Measurements from ENCODE around the gene C14orf180.

Gene C14orf180

DNA sequence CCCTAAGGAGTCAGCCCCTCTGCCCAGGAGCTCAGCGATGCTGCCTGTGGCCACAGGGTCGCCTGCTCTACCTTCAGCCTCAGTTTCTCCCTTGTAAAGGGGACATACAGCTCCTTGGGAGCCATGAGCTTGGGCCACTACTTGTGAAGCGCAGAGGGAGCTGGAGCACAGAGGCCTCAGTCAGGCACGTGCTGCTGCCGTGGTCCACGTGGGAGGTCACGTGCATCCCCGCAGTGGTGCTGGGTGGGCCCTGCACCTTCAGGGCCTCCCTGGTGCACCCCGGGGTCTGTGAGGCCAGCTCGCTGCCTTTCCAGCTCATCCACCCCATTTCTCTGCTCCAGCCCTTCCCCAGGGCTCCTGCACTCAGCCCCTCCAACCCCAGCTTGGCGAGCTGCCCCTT is 10.9 kb upstream of the C14orf180 start:
- H3K36me3 ChIP-seq (ENCODE audit: control insufficient read depth, insufficient read depth, low read length): no peaks in the 10 kb centered on the region
- H3K9ac ChIP-seq (ENCODE audit: low read length): no peak overlapping the region
- no peaks in the 10 kb centered on the region for H3K9me3 ChIP-seq (ENCODE audit: control insufficient read depth, low read length)
- peaks cover 6% of the 10 kb centered on the region for H3K4me1 ChIP-seq (ENCODE audit: control insufficient read depth, insufficient read depth, low read length)
- H3K27me3 ChIP-seq (ENCODE audit: control insufficient read depth, insufficient read depth, low read length): peaks cover 43% of the 10 kb centered on the region
- H3K4me3 ChIP-seq (ENCODE audit: low read length): no peak overlapping the region

DNA sequence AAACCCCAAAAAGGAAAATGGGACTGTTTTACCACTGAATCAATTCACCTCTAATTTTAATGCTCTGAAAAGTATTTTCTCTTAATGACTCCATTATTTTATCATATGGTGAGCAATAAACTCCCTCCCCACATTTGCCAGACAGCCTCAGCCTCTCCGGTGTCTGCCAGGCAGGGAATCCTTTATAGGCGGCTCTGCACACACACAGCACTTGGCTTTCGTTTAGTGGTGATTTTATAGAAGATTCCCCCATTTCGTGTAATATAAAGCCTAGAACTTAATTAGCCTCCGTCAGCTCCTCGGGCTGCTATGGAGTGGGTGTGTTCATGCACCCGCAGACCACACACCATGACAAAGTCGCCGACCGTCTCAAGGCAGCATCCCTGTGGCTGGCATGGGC is 10.1 kb upstream of the C14orf180 start:
- Histone ChIP-seq H3K27me3 (ENCODE audit: control insufficient read depth, insufficient read depth, low read length) (peaks cover 35% of the 10 kb centered on the region), H3K4me3 (ENCODE audit: low read length) (no peak overlapping the region), H3K4me1 (ENCODE audit: control insufficient read depth, insufficient read depth, low read length) (no peaks in the 10 kb centered on the region), H3K36me3 (ENCODE audit: control insufficient read depth, insufficient read depth, low read length) (no peaks in the 10 kb centered on the region), H3K9me3 (ENCODE audit: control insufficient read depth, low read length) (no peaks in the 10 kb centered on the region), H3K9ac (ENCODE audit: low read length) (no peak overlapping the region)

DNA sequence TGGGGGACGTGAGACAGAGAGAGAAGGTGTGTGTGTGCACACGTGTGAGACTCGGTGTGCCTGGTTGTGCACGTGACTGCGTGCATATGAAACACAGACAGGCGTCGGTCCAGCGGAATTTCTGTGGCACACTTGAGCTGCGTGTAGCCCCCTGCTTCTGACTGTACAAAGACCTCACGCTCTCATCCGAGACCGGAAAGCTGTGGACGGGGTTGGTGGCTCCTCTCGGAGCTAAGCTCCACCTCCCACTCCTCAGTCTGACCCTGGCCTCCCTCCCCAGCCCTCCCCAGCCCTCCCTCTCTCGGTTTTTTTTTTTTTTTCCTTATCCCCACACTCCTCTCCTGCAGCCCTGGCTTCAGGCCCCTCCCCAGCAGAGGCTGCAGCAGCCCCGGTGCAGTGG is 8.3 kb upstream of the C14orf180 start:
- H3K4me3 ChIP-seq (ENCODE audit: low read length): no peak overlapping the region
- H3K36me3 ChIP-seq (ENCODE audit: control insufficient read depth, insufficient read depth, low read length): no peaks in the 10 kb centered on the region
- H3K4me1 ChIP-seq (ENCODE audit: control insufficient read depth, insufficient read depth, low read length): peaks cover under 1% of the 10 kb centered on the region
- peaks cover 21% of the 10 kb centered on the region for H3K27me3 ChIP-seq (ENCODE audit: control insufficient read depth, insufficient read depth, low read length)
- H3K9me3 ChIP-seq (ENCODE audit: control insufficient read depth, low read length): no peaks in the 10 kb centered on the region
- H3K9ac ChIP-seq (ENCODE audit: low read length): no peak overlapping the region

DNA sequence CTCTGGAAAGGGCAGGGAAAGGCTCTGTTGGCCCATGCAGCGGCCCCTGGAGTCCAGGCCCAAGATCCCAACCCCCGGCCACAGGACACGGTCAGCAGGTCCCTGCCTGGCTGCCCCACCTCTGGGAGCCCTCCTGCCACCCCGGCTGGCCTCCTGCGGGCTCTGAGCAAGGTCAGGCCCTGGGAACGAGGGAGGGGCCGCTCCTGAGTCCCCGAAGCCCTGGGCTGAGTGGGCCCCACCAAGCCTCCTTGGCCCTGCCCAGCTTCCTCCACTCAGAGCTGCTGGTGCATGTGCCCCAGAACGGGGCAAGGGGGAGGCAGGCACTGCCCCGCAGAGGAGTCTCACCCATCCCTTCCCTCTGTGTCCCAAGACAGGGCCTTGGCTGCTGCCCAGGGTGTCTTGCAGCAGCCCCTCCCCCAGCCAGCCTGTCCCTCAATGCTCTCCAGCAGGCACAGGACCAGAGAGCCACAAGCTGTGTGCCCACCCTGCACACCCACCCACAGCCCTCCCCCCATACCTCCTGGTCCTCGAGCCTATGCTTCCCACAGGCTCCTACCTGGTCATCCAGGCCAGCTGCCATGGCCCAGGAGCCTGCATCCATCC is 7.4 kb upstream of the C14orf180 start:
- Histone ChIP-seq H3K27me3 (ENCODE audit: control insufficient read depth, insufficient read depth, low read length) (peaks cover 16% of the 10 kb centered on the region), H3K36me3 (ENCODE audit: control insufficient read depth, insufficient read depth, low read length) (no peaks in the 10 kb centered on the region), H3K4me3 (ENCODE audit: low read length) (no peak overlapping the region), H3K4me1 (ENCODE audit: control insufficient read depth, insufficient read depth, low read length) (peaks cover 10% of the 10 kb centered on the region), H3K9ac (ENCODE audit: low read length) (no peak overlapping the region), H3K9me3 (ENCODE audit: control insufficient read depth, low read length) (no peaks in the 10 kb centered on the region)

DNA sequence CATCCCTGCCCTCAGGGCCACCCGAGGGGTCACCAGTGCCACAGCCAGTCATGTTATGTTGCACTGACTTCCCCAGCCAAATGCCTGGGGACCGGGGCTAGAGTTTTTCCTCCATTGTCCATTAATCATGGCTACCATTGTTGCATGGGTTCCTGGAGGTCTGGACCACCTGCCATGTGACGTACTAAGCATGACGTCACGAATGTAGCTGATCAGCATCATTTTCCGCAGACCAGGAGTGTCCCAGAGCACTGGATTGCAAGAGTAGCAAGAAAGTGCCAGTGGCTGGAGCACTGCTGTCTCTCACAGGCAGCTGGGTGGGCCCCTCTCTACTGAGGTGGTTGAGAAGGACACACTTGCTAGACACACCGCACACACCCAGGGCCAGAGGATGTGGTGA is 6.9 kb upstream of the C14orf180 start:
- H3K27me3 ChIP-seq (ENCODE audit: control insufficient read depth, insufficient read depth, low read length): peaks cover 18% of the 10 kb centered on the region

DNA sequence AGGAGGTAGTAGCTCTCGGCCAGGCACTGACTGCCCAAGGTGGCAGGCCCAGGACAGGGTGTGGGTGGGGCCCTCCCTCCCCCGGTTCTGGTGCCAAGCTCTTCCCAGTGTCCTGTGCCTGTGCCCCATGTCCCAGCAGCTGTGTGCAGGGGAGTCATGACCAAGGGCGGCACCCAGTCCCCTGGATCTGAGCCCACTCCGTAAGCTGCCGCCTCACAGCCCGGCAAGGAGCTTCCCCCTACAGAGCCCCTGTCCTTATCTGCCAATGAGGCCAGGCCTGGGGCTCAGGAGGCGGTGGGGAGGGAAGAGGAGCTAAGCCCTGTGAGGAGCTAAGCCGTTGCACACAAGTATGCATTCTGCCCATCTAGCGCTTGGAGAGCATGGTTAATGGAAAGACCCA is 5.6 kb upstream of the C14orf180 start:
- Histone ChIP-seq H3K4me3 (ENCODE audit: low read length) (no peak overlapping the region), H3K27me3 (ENCODE audit: control insufficient read depth, insufficient read depth, low read length) (peaks cover 30% of the 10 kb centered on the region), H3K36me3 (ENCODE audit: control insufficient read depth, insufficient read depth, low read length) (no peaks in the 10 kb centered on the region), H3K9ac (ENCODE audit: low read length) (no peak overlapping the region), H3K4me1 (ENCODE audit: control insufficient read depth, insufficient read depth, low read length) (peaks cover 25% of the 10 kb centered on the region), H3K9me3 (ENCODE audit: control insufficient read depth, low read length) (no peaks in the 10 kb centered on the region)

More for the DNA sequence above, 6.9 kb upstream of the C14orf180 start:
- H3K9ac ChIP-seq (ENCODE audit: low read length): no peak overlapping the region
- no peaks in the 10 kb centered on the region for H3K36me3 ChIP-seq (ENCODE audit: control insufficient read depth, insufficient read depth, low read length)
- peaks cover 15% of the 10 kb centered on the region for H3K4me1 ChIP-seq (ENCODE audit: control insufficient read depth, insufficient read depth, low read length)
- no peaks in the 10 kb centered on the region for H3K9me3 ChIP-seq (ENCODE audit: control insufficient read depth, low read length)
- no peak overlapping the region for H3K4me3 ChIP-seq (ENCODE audit: low read length)

DNA sequence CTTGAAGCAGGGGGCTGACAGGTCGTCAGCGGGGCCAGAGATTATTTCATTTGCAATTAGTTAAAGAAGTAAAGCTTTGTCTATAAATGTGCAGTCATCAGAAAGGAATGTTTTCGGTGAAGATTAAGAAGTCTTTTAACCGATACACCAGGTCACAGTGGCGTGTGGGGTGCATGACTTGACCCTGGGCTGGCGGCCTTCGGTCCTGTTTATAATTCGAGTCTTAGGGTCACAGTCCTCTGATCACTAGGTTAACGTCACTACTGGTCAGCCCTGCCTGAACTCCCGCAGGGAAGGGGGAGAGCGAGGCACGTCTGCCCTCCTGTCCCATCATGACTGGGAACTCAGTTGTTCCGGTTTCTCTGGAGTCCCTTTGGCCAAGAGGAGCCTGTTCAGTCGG is 5.0 kb upstream of the C14orf180 start:
- no peak overlapping the region for H3K9ac ChIP-seq (ENCODE audit: low read length)
- no peaks in the 10 kb centered on the region for H3K36me3 ChIP-seq (ENCODE audit: control insufficient read depth, insufficient read depth, low read length)
- no peak overlapping the region for H3K4me3 ChIP-seq (ENCODE audit: low read length)
- peaks cover 31% of the 10 kb centered on the region for H3K27me3 ChIP-seq (ENCODE audit: control insufficient read depth, insufficient read depth, low read length)
- no peaks in the 10 kb centered on the region for H3K9me3 ChIP-seq (ENCODE audit: control insufficient read depth, low read length)
- H3K4me1 ChIP-seq (ENCODE audit: control insufficient read depth, insufficient read depth, low read length): peaks cover 31% of the 10 kb centered on the region

DNA sequence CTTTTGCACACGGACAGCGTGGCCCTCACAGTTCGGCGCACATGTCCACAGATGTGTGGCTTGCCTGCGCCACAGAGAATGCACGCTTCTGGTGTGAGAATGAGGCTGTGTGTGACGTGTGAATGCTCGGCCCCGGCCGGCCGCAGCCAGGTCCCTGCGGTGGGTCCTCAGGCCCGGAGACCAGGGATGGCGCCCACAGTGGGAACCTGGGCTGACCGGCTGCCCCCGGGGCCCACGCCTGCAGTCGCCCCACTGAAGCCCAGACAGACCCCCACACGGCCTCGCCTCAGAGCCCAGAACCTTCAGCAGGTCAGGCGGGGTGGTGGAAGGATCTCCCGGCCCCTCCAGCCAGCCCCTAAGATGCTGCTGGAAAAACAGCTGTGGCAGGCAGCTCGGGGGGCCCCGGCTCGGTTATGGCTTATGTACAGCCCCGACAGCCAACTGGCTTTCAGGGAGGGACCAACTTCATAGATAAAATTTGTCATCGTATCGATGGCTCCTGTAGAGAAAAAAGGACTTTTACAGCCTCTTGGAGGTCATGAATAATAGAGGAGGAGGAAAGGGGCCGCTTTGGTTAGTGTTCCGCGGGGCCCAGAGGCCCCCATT is 4.5 kb upstream of the C14orf180 start:
- no peak overlapping the region for H3K9ac ChIP-seq (ENCODE audit: low read length)
- H3K4me3 ChIP-seq (ENCODE audit: low read length): no peak overlapping the region
- peaks cover 36% of the 10 kb centered on the region for H3K4me1 ChIP-seq (ENCODE audit: control insufficient read depth, insufficient read depth, low read length)
- H3K27me3 ChIP-seq (ENCODE audit: control insufficient read depth, insufficient read depth, low read length): peaks cover 33% of the 10 kb centered on the region
- H3K9me3 ChIP-seq (ENCODE audit: control insufficient read depth, low read length): no peaks in the 10 kb centered on the region
- no peaks in the 10 kb centered on the region for H3K36me3 ChIP-seq (ENCODE audit: control insufficient read depth, insufficient read depth, low read length)

DNA sequence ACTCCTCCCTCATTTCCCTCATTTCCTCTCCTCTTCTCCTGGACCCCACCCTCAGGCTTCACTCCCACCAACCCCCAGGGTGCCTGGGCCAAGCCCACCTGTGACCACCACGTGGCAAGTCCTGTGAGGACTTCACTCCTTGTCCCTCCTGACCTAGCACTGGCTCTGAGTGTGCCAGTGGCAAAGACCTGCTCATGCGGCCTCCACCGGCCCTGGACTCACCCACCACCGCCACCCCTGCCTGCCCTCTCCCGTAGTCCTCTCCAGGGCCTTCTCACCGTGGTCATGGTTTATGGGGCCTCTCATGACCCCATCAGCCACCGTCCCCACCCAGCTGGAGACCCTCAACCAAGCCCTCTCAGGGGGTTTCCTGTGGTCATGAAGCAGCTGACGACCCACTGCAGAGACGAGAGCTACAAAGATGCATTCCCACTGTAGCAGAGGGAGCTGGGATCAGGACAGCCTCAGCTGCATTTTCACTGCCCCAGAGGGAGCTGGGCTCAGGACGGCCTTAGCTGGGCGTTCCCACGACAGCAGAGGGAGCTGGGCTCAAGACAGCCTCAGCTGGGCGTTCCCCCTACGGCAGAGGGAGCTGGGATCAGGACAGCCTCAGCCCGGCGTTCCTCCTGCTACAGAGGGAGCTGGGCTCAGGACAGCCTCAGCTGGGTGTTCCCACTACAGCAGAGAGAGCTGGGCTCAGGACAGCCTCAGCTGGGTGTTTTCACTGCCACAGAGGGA is 3.2 kb upstream of the C14orf180 start:
- peaks cover 34% of the 10 kb centered on the region for H3K27me3 ChIP-seq (ENCODE audit: control insufficient read depth, insufficient read depth, low read length)
- no peaks in the 10 kb centered on the region for H3K9me3 ChIP-seq (ENCODE audit: control insufficient read depth, low read length)
- H3K4me3 ChIP-seq (ENCODE audit: low read length): no peak overlapping the region
- no peak overlapping the region for H3K9ac ChIP-seq (ENCODE audit: low read length)
- no peaks in the 10 kb centered on the region for H3K36me3 ChIP-seq (ENCODE audit: control insufficient read depth, insufficient read depth, low read length)
- peaks cover 46% of the 10 kb centered on the region for H3K4me1 ChIP-seq (ENCODE audit: control insufficient read depth, insufficient read depth, low read length)

DNA sequence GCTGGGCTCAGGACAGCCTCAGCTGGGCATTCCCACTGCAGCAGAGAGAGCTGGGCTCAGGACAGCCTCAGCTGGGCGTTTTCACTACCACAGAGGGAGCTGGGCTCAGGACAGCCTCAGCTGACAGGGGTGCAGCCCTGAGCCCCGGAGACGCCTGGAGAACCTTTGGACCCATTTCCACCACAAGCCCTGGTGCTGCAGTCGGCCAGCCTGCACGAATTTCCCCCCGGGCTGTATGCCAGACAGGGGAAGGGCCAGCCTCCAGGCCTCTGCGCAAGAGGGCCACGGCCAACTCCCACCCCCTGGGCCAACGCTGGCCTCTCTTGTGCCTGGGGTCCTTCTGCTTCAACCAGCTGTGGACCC is 2.6 kb upstream of the C14orf180 start:
- Histone ChIP-seq H3K9me3 (ENCODE audit: control insufficient read depth, low read length) (no peaks in the 10 kb centered on the region), H3K9ac (ENCODE audit: low read length) (no peak overlapping the region), H3K27me3 (ENCODE audit: control insufficient read depth, insufficient read depth, low read length) (peaks cover 34% of the 10 kb centered on the region), H3K4me1 (ENCODE audit: control insufficient read depth, insufficient read depth, low read length) (peaks cover 46% of the 10 kb centered on the region), H3K4me3 (ENCODE audit: low read length) (no peak overlapping the region), H3K36me3 (ENCODE audit: control insufficient read depth, insufficient read depth, low read length) (no peaks in the 10 kb centered on the region)

DNA sequence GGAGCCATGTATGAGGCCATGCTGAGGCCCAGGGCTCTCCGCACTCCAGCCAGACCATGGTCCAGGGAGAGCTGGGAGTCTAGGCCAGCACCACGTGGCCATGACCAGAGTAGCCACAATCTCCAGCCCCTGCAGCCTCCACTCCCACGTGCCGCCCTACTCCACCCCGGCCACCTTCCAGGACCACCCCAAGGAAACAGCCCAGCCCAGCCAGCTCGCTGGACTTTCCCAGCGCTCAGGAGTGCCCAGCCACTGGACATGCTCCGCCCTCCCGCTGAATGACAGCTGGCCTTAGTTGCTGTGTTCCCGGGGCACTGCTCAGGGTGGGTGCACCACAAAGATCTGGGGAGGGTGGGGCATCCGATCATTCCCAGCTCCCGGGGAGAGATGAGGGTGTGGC is 2.1 kb upstream of the C14orf180 start:
- H3K4me1 ChIP-seq (ENCODE audit: control insufficient read depth, insufficient read depth, low read length): peaks cover 46% of the 10 kb centered on the region
- H3K27me3 ChIP-seq (ENCODE audit: control insufficient read depth, insufficient read depth, low read length): peaks cover 35% of the 10 kb centered on the region
- no peak overlapping the region for H3K9ac ChIP-seq (ENCODE audit: low read length)
- H3K4me3 ChIP-seq (ENCODE audit: low read length): no peak overlapping the region
- H3K36me3 ChIP-seq (ENCODE audit: control insufficient read depth, insufficient read depth, low read length): no peaks in the 10 kb centered on the region
- H3K9me3 ChIP-seq (ENCODE audit: control insufficient read depth, low read length): no peaks in the 10 kb centered on the region

DNA sequence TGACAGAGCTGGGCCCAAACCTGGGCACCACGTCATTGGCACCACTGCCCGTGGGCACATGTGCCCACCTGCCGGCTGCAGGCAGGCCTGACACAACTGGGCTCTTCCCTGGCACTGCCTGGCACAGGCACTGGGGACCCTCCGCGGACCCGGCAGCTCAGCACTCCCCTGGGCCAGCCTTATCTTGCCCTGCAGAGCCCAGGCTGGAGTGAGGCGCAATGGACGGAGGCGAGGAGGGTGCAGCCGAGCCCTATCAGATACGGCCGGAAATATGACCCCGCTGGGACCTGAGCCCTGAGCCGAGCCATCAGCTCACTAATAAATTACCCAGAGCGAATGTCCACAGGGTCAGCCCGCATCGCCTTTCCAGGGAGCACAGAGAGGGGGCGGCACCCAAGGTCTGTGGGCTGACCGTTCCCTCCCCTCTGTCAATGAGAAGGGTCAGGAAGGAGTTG is 1.7 kb upstream of the C14orf180 start:
- peaks cover 40% of the 10 kb centered on the region for H3K27me3 ChIP-seq (ENCODE audit: control insufficient read depth, insufficient read depth, low read length)
- H3K4me1 ChIP-seq (ENCODE audit: control insufficient read depth, insufficient read depth, low read length): peaks cover 46% of the 10 kb centered on the region
- H3K9ac ChIP-seq (ENCODE audit: low read length): no peak overlapping the region
- H3K4me3 ChIP-seq (ENCODE audit: low read length): no peak overlapping the region
- no peaks in the 10 kb centered on the region for H3K36me3 ChIP-seq (ENCODE audit: control insufficient read depth, insufficient read depth, low read length)
- H3K9me3 ChIP-seq (ENCODE audit: control insufficient read depth, low read length): no peaks in the 10 kb centered on the region
